ENCODE measurements around the gene CNIH4.

DNA sequence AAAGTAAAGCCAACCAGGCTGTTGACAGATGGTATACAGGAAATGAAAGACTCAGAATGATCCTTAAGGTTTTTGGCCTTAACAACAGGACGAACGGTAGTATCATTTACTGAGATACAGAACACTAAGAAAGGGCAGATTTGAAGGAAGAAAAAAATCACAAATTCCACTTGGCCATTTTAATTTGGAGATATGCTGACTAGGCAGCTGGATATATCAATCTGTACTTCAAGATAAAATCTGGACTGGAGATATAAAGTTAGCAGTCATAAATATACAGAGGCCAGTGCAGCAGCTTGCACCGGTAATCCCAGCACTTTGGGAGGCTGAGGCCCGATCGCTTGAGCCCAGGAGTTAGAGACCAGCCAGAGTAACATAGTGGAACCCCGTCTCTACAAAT, 28.0 kb upstream of the CNIH4 start:
- TF ChIP-seq, protein P1, sequence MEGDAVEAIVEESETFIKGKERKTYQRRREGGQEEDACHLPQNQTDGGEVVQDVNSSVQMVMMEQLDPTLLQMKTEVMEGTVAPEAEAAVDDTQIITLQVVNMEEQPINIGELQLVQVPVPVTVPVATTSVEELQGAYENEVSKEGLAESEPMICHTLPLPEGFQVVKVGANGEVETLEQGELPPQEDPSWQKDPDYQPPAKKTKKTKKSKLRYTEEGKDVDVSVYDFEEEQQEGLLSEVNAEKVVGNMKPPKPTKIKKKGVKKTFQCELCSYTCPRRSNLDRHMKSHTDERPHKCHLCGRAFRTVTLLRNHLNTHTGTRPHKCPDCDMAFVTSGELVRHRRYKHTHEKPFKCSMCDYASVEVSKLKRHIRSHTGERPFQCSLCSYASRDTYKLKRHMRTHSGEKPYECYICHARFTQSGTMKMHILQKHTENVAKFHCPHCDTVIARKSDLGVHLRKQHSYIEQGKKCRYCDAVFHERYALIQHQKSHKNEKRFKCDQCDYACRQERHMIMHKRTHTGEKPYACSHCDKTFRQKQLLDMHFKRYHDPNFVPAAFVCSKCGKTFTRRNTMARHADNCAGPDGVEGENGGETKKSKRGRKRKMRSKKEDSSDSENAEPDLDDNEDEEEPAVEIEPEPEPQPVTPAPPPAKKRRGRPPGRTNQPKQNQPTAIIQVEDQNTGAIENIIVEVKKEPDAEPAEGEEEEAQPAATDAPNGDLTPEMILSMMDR (IDR thresholded peaks at IDR 0.05): no peak
- TF ChIP-seq POLR2A (IDR thresholded peaks at IDR 0.05): no peak
